A549 treated with RU486 at 1 μM for 4 hours (cell line): ENCODE data around the gene SNX32. TPM values are rescaled to one million over a fixed set of nuclear protein-coding genes. Genes with fewer than 3 reads are reported as not detected.

Experiments used
- total RNA-seq: library from RNA; stranded (reverse); fragments of 200-300 nt; extraction: Qiagen RNA extraction; gene quantifications from 5 replicates; pipeline ENCODE4 v1.2.3, GENCODE V29; 2022; ENCODE audit warnings: low read depth

SNX32 gene
- 0.07 TPM in 1 of 5 replicates, not detected in the others for total RNA-seq

DNA sequence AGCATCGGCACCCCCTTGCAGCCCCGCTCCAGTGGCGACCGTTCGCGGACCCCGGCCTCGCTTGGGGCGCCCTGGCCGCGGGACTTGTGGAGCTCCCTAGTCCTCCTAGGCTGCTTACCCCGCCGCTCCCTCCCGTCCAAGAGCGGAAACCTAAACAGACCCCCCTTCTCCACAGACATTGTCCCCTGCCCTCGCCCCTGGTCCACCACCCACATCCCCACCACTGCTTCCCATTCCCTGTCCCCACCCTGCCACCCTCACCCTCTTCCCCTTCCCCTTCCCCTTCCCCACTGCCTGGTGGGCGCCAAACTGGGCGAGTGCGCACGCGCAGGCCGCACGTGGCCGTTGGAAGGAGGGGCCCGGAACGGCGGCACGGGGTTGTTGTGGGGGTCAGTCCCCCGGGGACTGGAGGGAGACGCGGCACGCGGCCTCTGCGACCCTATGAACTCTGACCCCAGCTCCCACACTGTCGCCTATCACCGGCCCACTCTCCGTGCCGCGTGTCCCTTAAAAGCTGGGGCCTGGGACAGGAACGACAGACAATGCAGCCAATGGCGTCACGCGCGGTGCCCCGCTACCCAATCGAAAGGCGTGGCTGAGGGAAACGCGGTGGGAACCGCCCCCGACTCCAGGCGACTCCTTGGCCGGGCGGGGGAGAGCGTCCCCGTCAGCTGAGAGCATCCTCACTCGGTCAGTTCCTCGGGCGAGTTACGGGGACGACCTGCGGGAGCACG is at the start of gene SNX32:
SNX32 (plus strand) TSS at position 667 of the 734 bp plus-strand sequence. CDS start 103 bp downstream, outside the sequence.

DNA sequence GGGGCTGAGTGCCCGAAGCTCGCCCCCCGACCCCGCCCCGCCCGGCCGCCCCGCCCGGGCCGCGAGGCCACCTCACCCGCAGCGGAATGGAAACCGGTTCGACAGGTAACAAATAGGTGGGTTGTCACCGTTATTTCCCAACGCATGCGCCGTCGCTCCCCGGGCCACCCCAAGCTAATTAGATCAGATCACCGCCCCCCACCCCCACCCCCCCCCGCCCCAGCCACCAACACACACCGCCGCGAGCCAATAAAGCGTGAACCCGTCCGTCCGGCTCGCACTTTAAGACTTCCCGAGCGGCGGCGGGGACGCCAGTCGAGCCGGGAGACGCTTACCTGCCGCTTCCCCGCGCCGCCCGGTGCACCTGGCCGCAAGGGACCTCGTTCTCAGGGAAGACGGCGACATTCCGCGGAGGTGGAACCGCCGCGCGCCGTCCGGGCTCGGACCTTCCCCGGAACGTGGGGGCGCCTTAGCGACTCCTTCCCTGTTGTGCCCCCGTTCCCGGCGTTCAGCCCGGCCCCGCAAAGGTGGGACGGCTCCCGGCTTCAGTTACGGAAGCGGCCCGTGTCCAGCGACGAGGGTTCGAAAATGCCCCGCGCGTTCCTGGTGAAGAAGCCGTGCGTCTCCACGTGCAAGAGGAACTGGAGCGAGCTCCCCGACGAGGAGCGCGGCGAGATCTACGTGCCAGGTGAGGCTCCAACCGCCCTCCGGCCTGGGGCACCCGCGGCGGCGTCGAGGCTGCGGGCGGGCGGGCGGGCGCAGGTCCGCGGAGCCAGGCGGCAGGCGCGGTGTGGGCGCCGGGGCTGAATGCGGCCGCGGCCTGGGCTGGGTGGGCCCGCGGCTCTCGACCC is 46.8 kb upstream of the SNX32 start, which contains the start of gene OVOL1:
OVOL1 (plus strand) TSS at position 278 of the 851 bp plus-strand sequence; CDS start at position 589, 311 bp downstream.

DNA sequence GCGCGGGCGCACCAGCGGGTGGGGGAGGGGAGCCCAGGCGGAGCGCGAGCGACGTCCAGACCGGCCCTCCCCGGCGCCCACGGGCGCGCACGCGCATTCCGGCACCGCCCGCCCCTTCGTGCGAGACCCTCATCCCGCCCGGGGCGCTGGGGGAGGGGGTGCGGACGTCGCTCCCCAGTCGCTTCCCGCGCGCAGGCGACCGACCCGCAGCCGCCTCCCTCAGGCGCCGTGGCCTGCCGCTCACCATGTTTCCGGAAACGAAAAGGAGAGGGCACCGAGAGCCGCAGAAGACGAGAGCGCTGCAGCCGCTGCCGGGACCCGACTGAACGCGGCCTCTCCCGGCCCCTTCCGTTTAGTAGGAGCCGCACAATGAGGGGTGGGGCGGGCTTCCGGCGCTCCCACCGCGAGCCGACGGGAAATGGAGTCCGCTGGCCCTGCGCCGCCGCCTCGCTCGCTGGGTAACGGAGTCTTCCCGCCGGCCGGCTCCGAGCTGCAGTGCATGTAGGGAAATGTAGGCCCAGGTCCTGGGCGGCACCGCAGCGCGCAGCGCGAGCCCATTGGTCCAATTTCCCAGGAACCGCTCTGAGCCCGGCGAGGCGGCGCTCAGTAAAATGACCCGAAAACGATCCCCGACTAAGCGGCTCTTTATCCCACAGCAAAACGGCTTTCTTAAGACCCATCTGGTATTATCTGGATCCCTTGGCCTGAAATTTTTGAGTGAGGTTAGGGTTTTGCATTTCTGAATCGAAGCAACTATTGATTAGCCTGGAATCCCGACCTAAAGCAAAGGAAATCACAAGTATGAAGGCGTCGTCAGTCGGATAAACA is 24.3 kb downstream of the SNX32 start, which contains the start of gene CFL1:
CFL1 (minus strand) TSS at position 328 of the 828 bp plus-strand sequence; CDS start at position 247, 81 bp downstream.

DNA sequence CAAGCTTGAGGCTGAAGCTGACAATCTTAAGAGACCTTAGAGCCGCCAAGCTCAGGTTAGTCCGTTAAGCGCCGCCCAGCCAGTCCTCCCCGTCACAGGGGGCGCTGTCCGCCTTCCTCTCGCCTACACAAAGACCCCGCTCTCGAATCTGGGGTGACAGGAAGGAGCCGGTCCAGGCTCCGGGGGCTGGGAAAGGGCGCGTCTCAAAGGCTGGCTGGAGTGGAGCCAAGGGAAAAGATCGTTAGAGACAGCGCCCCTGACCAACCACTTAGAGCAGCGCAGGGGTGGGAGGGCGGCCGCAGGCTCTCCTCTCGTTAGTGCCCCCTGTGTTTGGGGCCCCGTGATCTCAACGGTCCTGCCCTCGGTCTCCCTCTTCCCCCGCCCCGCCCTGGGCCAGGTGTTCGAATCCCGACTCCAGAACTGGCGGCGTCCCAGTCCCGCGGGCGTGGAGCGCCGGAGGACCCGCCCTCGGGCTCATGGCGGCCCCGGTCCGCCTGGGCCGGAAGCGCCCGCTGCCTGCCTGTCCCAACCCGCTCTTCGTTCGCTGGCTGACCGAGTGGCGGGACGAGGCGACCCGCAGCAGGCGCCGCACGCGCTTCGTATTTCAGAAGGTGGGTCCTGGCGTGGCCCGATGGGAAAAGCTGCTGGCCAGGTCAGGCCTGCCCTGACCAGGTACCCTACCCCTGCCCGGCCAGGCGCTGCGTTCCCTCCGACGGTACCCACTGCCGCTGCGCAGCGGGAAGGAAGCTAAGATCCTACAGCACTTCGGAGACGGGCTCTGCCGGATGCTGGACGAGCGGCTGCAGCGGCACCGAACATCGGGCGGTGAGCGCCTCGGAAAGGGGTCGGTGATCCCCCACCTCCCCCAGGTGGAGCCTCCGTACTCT is 26.8 kb downstream of the SNX32 start, which contains the start of gene MUS81:
MUS81 (plus strand) TSS at position 156 of the 887 bp plus-strand sequence; CDS start at position 477, 321 bp downstream.

DNA sequence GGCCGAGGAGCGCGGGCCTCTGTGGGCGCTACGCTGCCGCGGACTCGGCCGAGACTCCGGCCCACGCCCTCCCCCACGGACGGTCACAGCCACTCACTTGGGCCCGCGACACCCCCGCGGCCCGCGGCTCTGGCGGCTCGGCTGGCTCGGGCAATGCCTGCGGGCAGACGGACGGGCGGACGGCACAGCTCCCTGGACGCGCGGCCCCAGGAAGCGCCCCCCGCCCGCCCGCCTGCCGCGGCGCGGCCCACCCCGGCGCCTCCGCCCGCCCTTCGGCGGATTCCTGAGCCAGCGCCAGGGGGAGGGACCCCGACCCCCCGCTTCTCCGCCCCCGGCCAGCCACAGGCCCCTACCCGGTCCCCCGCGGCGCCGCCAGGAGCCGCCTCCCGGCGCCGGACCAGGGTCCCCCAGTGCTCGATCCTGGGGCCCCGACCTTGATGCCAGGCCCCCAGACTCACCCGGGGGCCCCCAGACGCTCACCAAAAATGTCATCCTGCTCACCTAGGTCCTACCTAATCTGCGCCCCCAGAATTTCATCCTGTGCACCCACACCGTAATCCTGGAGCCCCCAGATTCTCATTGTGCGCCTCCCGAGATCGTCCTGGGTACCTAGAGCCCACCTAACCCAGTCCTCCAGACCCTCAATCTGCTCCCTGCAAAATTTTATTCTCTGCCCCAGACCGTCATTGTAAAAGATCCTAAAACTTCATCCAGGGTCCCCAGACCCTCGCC is 39.0 kb downstream of the SNX32 start, which contains the start of gene EFEMP2:
EFEMP2 (minus strand) TSS at position 215 of the 732 bp plus-strand sequence. CDS start 446 bp downstream, outside the sequence.

DNA sequence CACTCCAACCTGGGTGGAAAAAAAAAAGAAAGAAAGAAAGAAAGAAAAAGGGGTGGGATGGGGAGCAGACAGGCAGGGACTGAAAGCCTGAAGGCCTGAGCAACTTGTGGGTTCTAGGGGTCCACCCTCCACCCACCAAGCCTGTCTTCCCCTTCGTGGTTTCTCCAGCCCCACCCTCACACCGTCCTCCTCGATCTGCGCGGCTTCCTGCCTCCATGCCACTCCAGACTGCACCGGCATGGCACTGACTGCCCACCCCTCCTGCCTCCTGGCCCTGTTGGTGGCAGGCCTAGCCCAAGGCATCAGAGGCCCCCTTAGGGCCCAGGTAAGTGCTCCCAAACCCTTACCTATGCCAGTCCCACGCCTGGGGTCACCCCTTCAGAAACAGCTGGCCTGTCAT is 45.9 kb downstream of the SNX32 start, which contains the start of gene CTSW:
CTSW (plus strand) TSS at position 221 of the 400 bp plus-strand sequence; CDS start at position 239, 18 bp downstream.

DNA sequence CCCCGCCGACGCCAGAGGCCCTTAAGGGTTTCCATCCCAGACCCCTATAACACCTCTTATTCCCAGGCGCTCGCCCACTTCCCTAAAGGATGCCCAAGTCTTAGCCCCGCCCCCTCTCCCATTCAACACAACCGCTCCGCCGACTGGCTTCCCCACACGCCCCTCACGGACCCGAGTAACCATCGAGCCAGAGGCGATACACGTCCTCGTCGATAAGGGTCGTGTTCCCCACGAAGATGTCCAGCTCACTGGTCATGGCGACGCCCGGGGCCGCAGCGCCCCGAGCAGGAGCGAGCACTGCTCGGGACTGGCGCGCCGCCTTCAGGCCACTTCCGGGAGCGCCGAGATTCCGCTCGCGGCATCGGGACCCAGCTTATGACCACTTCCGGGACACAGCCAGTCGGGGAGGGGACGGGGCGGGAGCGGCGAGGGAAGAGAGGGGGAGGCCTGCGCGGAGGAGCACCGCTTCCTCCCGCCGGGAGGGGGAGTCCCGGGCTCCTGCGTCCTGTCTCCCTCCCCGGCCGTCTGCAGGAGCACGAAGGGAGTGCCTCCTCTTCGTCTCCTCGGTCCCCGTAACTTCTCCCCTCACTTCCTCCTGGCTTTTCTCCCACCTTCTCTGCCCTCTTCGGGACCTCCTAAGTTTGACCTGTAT is 54.5 kb downstream of the SNX32 start, which contains the start of gene FIBP:
FIBP (minus strand) TSS at position 309 of the 652 bp plus-strand sequence; CDS start at position 256, 53 bp downstream.

DNA sequence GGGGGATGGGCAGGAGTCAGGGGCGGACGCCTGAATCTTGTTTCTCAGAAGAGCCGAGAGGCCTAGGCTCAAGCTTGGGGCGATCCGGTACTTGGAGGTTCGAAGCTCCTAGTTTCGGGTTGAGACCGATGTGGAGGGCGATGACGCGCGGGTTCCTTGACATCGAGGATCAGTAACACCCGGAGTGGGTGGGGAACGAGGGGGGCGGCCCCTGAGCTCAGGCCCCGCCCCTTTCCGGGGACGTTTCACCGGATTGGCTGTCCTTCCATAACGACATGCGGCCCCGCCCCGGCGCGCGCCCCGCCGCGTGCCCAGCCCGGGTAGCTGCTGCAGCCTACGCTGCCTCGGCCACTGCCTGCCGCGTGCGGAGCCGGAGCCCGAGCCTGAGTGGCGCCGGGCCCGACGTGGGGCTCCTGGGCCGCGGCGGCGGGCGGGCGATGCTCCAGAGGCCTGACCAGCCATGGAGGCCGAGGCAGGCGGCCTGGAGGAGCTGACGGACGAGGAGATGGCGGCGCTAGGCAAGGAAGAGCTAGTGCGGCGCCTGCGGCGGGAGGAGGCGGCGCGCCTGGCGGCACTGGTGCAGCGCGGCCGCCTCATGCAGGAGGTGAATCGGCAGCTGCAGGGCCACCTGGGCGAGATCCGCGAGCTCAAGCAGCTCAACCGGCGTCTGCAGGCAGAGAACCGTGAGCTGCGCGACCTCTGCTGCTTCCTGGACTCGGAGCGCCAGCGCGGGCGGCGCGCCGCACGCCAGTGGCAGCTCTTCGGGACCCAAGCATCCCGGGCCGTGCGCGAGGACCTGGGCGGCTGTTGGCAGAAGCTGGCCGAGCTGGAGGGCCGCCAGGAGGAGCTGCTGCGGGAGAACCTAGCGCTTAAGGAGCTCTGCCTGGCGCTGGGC is 56.8 kb downstream of the SNX32 start, which contains the start of gene CCDC85B:
CCDC85B (plus strand) TSS at position 350 of the 895 bp plus-strand sequence; CDS start at position 461, 111 bp downstream.

DNA sequence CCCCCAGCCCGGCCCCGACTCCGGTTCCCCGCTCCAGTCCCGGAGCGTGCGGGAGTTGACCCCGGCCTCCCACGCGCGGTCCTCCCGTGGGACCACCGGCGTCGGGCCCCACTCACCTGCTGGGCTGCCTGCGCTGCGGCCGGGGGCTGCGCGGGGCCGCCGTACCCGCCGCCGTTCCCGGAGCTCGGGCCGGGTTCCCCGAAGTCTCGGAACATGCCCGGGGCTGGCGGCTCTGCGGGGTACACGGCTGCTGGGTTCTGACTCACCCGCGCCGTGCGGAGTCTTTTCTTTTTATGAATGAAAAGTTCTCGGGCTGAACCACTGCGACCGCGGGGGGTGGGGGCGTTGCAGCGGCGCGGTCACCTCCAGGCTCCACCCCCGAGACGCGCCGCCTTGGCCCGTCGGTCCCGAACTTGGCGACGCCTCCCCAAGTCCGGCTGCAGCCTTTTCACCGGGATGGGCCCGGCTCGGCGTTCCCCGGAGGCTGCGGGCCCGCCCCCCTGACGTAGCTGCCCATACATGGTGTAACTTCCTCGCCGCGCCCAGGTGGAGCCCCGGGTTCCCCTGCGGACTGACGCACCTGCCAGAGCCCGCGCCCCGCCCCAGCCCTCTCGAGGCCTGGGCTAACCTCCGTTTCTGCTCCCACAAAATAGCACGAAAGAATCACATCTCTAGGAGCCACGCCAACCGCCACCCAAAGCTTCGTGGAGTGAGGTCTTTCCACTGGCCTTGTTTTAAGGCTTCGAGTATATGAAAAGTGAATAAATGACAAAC is 66.5 kb downstream of the SNX32 start, which contains the start of gene FOSL1:
FOSL1 (minus strand) TSS at position 264 of the 774 bp plus-strand sequence; CDS start at position 215, 49 bp downstream.

Other genes starting within 250 kb of the SNX32 start
- 0.21 to 1.4 TPM (median 0.57 TPM) in 5 replicates for gene KCNK7, start 238.2 kb upstream of the SNX32 start, total RNA-seq
- 37.5 to 55.8 TPM (median 50.4 TPM) in 5 replicates for gene MAP3K11, start 219.7 kb upstream of the SNX32 start, total RNA-seq
- 24.0 to 39.4 TPM (median 33.5 TPM) in 5 replicates for gene PCNX3, start 218.2 kb upstream of the SNX32 start, total RNA-seq
- gene SIPA1, start 195.9 kb upstream of the SNX32 start, total RNA-seq, result 9.2 to 21.6 TPM (median 19.1 TPM) in 5 replicates
- gene RELA, start 171.0 kb upstream of the SNX32 start, total RNA-seq, result 68.9 to 82.9 TPM (median 82.0 TPM) in 5 replicates
- 41.0 to 55.2 TPM (median 52.3 TPM) in 5 replicates for gene KAT5, start 121.7 kb upstream of the SNX32 start, total RNA-seq
- 29.2 to 51.2 TPM (median 48.8 TPM) in 5 replicates for gene RNASEH2C, start 113.2 kb upstream of the SNX32 start, total RNA-seq
- 7.8 to 13.4 TPM (median 10.6 TPM) in 5 replicates for gene AP5B1, start 53.0 kb upstream of the SNX32 start, total RNA-seq
- 0.06 to 0.10 TPM (median 0.07 TPM) in 3 of 5 replicates, not detected in the others for gene OVOL1, start 46.9 kb upstream of the SNX32 start, total RNA-seq
- gene CFL1, start 24.2 kb downstream of the SNX32 start, total RNA-seq, result 1,909 to 2,425 TPM (median 2,217 TPM) in 5 replicates
- gene MUS81, start 26.5 kb downstream of the SNX32 start, total RNA-seq, result 20.6 to 33.6 TPM (median 31.0 TPM) in 5 replicates
- gene EFEMP2, start 38.8 kb downstream of the SNX32 start, total RNA-seq, result 0.45 to 0.88 TPM (median 0.85 TPM) in 5 replicates
- 0.09 to 0.19 TPM in 2 of 5 replicates, not detected in the others for gene CTSW, start 45.9 kb downstream of the SNX32 start, total RNA-seq
- 72.3 to 97.2 TPM (median 86.8 TPM) in 5 replicates for gene FIBP, start 54.5 kb downstream of the SNX32 start, total RNA-seq
- gene CCDC85B, start 56.7 kb downstream of the SNX32 start, total RNA-seq, result 29.7 to 54.1 TPM (median 46.1 TPM) in 5 replicates
- 160 to 254 TPM (median 205 TPM) in 5 replicates for gene FOSL1, start 66.4 kb downstream of the SNX32 start, total RNA-seq
- gene C11orf68, start 85.1 kb downstream of the SNX32 start, total RNA-seq, result 40.2 to 65.5 TPM (median 60.3 TPM) in 5 replicates
- 193 to 312 TPM (median 253 TPM) in 5 replicates for gene DRAP1, start 85.5 kb downstream of the SNX32 start, total RNA-seq
- not detected in 5 replicates for gene TSGA10IP, start 111.5 kb downstream of the SNX32 start, total RNA-seq
- 51.4 to 70.6 TPM (median 62.2 TPM) in 5 replicates for gene SART1, start 127.8 kb downstream of the SNX32 start, total RNA-seq
- gene EIF1AD, start 168.2 kb downstream of the SNX32 start, total RNA-seq, result 38.9 to 45.8 TPM (median 39.4 TPM) in 5 replicates
- 381 to 509 TPM (median 475 TPM) in 5 replicates for gene BANF1, start 168.5 kb downstream of the SNX32 start, total RNA-seq
- gene CST6, start 178.0 kb downstream of the SNX32 start, total RNA-seq, result not detected in 5 replicates
- 0.94 to 2.0 TPM (median 1.7 TPM) in 5 replicates for gene CATSPER1, start 192.5 kb downstream of the SNX32 start, total RNA-seq
- not detected in 5 replicates for gene GAL3ST3, start 215.2 kb downstream of the SNX32 start, total RNA-seq
- gene SF3B2, start 218.4 kb downstream of the SNX32 start, total RNA-seq, result 168 to 198 TPM (median 172 TPM) in 5 replicates
- 48.7 to 80.4 TPM (median 65.1 TPM) in 5 replicates for gene PACS1, start 236.3 kb downstream of the SNX32 start, total RNA-seq